Mesodermal cell (in vitro differentiated cells): ENCODE data around the gene ALLC.
"Not testable (repeated sequence)": the region's sequence is repeated elsewhere in the genome, so short reads cannot be mapped to it uniquely, and the experiment has no call there.

Experiments used
- H3K27ac ChIP-seq: 2 replicates; pipeline ENCODE4 v1.7.0; 2013; ENCODE audit warnings: mild to moderate bottlenecking, low read depth, low read length, moderate library complexity; ENCODE audit not compliant: severe bottlenecking
- H3K36me3 ChIP-seq: 2 replicates; pipeline ENCODE4 v1.7.1; 2013; ENCODE audit warnings: mild to moderate bottlenecking, low read length, moderate library complexity; ENCODE audit not compliant: control insufficient read depth, insufficient read depth
- H3K4me1 ChIP-seq: one replicate; pipeline ENCODE4 v1.7.1; 2013; ENCODE audit warnings: mild to moderate bottlenecking, low read length; ENCODE audit not compliant: insufficient read depth, control insufficient read depth, poor library complexity, severe bottlenecking
- H3K4me3 ChIP-seq: 2 replicates; pipeline ENCODE4 v1.7.0; 2013; ENCODE audit warnings: low read length, control low read depth, mild to moderate bottlenecking; ENCODE audit not compliant: insufficient read depth, poor library complexity, severe bottlenecking; ENCODE audit errors: extremely low read depth
- H3K9me3 ChIP-seq: 2 replicates; pipeline ENCODE4 v1.7.1; 2013; ENCODE audit warnings: mild to moderate bottlenecking, low read length, moderate library complexity; ENCODE audit not compliant: control insufficient read depth
- WGBS, 2 experiments: methylation state at CpG; one replicate each; pipeline ENCODE4 v1.1.5; 2013; ENCODE audit warnings: missing lambda C conversion rate in 2 of 2; ENCODE audit not compliant: insufficient coverage in 2 of 2; 5-methylcytosine and 5-hydroxymethylcytosine counted together

ALLC gene

GRCh38 chr2:3656762-3657721, 958 bp upstream of the ALLC start:
- Histone ChIP-seq H3K9me3 (no peaks in the 10 kb centered on the region), H3K27ac (no peak overlapping the region), H3K4me3 (no peak overlapping the region), H3K36me3 (no peaks in the 10 kb centered on the region), H3K4me1 (peaks cover 24% of the 10 kb centered on the region)
- 70 to 74% methylated on average over 30 to 32 of the region's 36 CpGs for WGBS, 2 experiments

GRCh38 chr2:3659447-3660432, 1.7 kb downstream of the ALLC start:
- Histone ChIP-seq H3K9me3 (no peaks in the 10 kb centered on the region), H3K27ac (no peak overlapping the region), H3K4me1 (peaks cover 20% of the 10 kb centered on the region), H3K4me3 (no peak overlapping the region), H3K36me3 (no peaks in the 10 kb centered on the region)
- 85 to 89% methylated on average over 19 to 24 of the region's 26 CpGs for WGBS, 2 experiments

DNA sequence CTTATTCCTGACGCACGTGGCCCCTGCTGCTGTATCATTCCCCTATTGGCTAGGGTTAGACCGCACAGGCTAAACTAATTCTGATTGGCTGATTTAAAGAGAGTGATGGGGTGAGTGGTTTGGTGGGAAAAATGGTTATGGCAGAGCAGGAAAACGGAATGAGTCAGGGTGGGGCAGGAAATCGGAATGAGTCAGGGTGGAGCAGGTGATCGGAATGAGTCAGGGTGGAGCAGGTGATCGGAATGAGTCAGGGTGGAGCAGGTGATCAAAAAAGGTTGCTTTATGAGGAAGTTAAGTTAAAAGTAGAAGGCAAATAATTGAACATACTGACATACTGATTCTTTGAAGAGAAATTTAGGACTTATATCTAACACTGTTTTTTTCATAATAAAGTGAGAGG, 2.6 kb downstream of the ALLC start:
- H3K36me3 ChIP-seq, H3K27ac ChIP-seq, H3K9me3 ChIP-seq: not testable (repeated sequence)

GRCh38 chr2:3661149-3661660, 3.2 kb downstream of the ALLC start:
- peaks cover 20% of the 10 kb centered on the region for H3K4me1 ChIP-seq
- H3K36me3 ChIP-seq = no peaks in the 10 kb centered on the region
- H3K27ac ChIP-seq = no peak overlapping the region
- WGBS, 2 experiments = 96 to 100% methylated on average over 3 of the region's 3 CpGs
- no peak overlapping the region for H3K4me3 ChIP-seq
- H3K9me3 ChIP-seq = no peaks in the 10 kb centered on the region

More for the DNA sequence above, 2.6 kb downstream of the ALLC start:
- WGBS, 2 experiments = 93 to 96% methylated on average over 5 to 7 of the region's 7 CpGs
- H3K4me1 ChIP-seq = peaks cover 20% of the 10 kb centered on the region
- H3K4me3 ChIP-seq = not testable (repeated sequence)

DNA sequence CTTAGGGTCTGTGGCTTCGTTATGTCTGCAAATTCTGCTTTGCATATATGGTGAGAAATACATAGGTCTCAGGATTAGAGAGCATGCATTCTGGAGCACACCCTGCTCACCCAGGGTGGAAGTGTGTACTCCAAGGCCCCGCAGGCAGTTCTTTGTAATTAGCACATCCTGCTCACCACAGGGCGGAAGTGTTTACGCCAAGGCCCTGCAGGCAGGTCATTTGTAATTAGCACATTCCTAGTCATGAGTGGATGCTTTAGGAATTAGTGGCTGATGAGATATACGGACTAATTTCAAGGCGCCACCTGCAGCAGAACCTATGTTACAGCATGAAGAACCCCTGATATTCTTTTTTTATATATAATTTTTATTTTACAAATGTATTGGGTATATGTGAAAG, 4.2 kb downstream of the ALLC start:
- H3K27ac ChIP-seq = no peak overlapping the region
- H3K4me3 ChIP-seq = no peak overlapping the region
- WGBS, 2 experiments = 66 to 70% methylated on average over 2 to 4 of the region's 6 CpGs
- no peaks in the 10 kb centered on the region for H3K36me3 ChIP-seq
- peaks cover 14% of the 10 kb centered on the region for H3K4me1 ChIP-seq
- no peaks in the 10 kb centered on the region for H3K9me3 ChIP-seq

DNA sequence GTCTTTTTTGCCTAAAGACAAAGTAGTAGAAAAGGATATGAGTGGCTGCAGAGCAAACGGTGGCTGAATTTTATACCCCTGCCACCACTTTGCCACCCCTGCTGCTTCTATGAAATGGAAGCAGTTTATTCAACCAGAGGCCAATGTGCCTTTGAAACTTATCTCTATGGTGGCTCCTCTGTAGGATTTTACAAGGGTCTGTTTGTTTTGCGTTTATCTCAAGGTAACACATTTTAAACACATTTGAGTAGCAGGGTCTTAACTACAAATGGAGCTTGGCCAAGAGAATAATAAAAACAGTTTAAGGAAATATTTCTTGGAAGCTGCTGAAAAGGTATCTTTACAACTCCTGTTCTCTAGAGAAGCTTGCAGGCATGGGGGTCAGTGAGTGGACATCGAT, 6.1 kb downstream of the ALLC start:
- no peak overlapping the region for H3K4me3 ChIP-seq
- H3K4me1 ChIP-seq = peaks cover 10% of the 10 kb centered on the region
- H3K36me3 ChIP-seq = no peaks in the 10 kb centered on the region
- no peak overlapping the region for H3K27ac ChIP-seq
- H3K9me3 ChIP-seq = no peaks in the 10 kb centered on the region
- no CpG with 5 or more reads among the region's 3 CpGs for WGBS, 2 experiments

- Histone ChIP-seq H3K4me1 (peaks cover 3% of the 10 kb centered on the region), H3K36me3 (no peaks in the 10 kb centered on the region), H3K9me3 (no peaks in the 10 kb centered on the region), H3K4me3 (no peak overlapping the region), H3K27ac (no peak overlapping the region)
- 91 to 95% methylated on average over 5 to 7 of the region's 8 CpGs for WGBS, 2 experiments
Observed at GRCh38 chr2:3664925-3665324, 6.9 kb downstream of the ALLC start.

DNA sequence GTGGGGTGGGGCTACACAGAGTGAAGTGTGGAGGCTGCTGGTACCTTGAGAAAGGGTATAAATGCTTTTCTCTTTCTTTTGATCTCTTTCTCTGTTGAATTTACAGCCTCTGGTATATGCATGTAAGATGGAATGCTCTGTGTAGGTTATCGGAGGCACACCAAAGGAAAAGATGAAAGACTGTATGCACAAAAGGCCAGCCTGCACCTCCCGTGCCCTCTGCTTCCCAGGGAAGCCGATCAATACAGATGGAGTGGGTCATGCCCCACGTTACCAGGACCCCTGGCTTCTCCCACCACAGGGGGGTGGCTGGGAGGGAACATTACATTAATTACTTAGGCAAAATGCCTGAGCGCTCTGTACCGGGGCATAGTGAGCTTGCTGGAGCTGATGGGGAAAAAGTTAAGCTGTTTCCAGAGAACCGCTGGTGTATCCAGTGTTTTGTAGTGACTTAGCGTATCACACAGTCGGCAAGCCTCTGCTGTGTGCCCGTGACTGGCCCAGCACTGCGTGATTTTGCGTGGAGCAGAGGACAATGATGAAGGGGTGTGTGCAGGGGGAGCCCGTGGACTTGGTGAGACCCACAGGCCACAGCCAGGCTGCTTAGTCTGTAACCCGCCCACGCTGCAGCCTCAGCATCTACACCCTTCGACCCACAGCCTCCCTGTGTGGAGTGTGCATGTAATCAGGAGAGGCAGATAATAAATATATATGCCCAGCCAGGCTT, 8.0 kb downstream of the ALLC start:
- Histone ChIP-seq H3K4me3 (no peak overlapping the region), H3K36me3 (no peaks in the 10 kb centered on the region), H3K4me1 (no peaks in the 10 kb centered on the region), H3K27ac (no peak overlapping the region), H3K9me3 (no peaks in the 10 kb centered on the region)
- WGBS, 2 experiments = 83 to 90% methylated on average over 8 to 14 of the region's 16 CpGs

- WGBS, 2 experiments = 86 to 97% methylated on average over 18 of the region's 18 CpGs
- Histone ChIP-seq H3K27ac (no peak overlapping the region), H3K9me3 (no peaks in the 10 kb centered on the region), H3K4me3 (no peak overlapping the region), H3K4me1 (no peaks in the 10 kb centered on the region), H3K36me3 (no peaks in the 10 kb centered on the region)
Observed at GRCh38 chr2:3666613-3666975, 8.6 kb downstream of the ALLC start.

DNA sequence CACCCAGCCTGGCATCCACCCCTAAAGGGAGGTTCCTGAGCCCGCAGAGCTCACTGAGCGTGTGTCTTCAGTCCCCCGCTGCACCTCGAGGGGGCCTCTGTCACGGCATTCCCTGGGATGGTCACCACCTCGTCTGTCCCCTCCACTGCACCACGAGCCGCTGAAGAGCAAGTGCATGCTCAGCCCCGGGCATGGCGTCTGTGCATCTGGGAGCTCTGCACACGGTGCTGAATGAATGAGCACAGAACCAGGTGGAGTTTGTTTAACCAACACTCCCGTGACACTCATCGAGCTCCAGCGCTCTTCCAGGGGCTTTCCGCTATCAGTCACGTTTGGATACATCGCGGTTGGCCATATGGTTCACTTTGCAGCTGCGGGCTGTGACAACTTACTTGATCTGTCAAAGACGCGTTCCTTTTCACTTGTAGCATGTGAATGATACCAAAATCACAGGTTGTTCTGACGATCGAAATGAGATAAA, 9.2 kb downstream of the ALLC start:
- no peaks in the 10 kb centered on the region for H3K4me1 ChIP-seq
- H3K36me3 ChIP-seq = no peaks in the 10 kb centered on the region
- H3K9me3 ChIP-seq = no peaks in the 10 kb centered on the region
- H3K27ac ChIP-seq = no peak overlapping the region
- WGBS, 2 experiments = 91 to 92% methylated on average over 22 to 23 of the region's 23 CpGs
- H3K4me3 ChIP-seq = no peak overlapping the region
